GM06990 (cell line): ENCODE data around the gene PLPP3.

Source experiments
- DNase-seq: peaks from one replicate; pipeline ENCODE4 v3.0.0-alpha.2; 2011; ENCODE audit not compliant: insufficient read length; ENCODE audit errors: extremely low read depth
- H3K27me3 ChIP-seq: replicated peaks from 2 replicates; pipeline ENCODE4 v1.6.0; 2011; ENCODE audit warnings: low read length; ENCODE audit not compliant: control insufficient read depth, insufficient read depth
- H3K36me3 ChIP-seq: 2 replicates; pipeline ENCODE4 v1.5.1; 2011; ENCODE audit warnings: low read length; ENCODE audit not compliant: control insufficient read depth, insufficient read depth
- H3K4me3 ChIP-seq: replicated peaks from 2 replicates; pipeline ENCODE4 v1.5.1; 2011; ENCODE audit warnings: low read depth, mild to moderate bottlenecking, control low read depth, low read length
- CTCF ChIP-seq: IDR thresholded peaks from 2 replicates; pipeline ENCODE4 v1.5.1; 2011; ENCODE audit warnings: low read length, control low read depth, mild to moderate bottlenecking, inconsistent platforms; ENCODE audit not compliant: insufficient read depth, poor library complexity, severe bottlenecking

The PLPP3 gene

DNA sequence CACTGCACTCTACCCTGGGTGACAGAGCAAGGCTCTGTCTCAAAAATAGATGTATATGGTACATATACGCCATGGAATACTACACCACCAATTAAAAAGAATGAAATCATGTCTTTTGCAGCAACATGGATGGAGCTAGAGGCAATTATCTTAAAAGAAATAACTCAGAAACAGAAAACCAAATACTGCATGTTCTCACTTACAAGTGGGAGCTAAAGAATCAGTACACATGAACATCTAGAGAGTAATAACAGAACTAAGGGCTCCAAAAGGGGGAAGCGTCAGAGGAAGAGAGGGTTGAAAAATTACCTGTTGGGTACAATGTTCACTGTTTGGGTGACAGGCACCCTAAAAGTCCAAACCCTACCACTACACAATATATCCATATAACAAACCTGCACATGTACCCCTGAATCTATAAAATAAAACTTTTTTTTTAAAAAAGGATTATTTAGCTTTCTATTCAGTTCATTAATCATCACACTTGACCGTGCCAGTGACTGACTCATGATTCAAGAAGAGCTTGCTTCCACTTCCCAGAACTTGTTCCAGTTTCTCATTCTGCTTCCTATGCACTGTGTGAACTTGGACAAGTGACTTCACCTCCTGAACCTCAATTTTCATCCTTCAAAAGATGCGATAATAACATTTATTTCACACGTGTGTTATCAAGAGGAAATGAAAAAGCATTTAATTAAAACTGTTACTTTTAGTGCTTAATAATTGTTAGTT is 109.6 kb downstream of the PLPP3 start:
- Histone ChIP-seq H3K27me3 (0 out of 2 replicates have a peak, but pooled peaks cover 1% of the 10 kb centered on the region), H3K4me3 (no peak overlapping the region), H3K36me3 (no peaks in the 10 kb centered on the region)
- DNase-seq: no peak
- TF ChIP-seq CTCF: no peak

GRCh38 chr1:56468518-56468917 is 110.8 kb downstream of the PLPP3 start:
- TF ChIP-seq CTCF: no peak
- H3K4me3 ChIP-seq: no peak overlapping the region
- DNase-seq: no peak
- peaks cover 1% of the 10 kb centered on the region; the same call in 1 of the 2 replicates for H3K27me3 ChIP-seq
- no peaks in the 10 kb centered on the region for H3K36me3 ChIP-seq

- TF ChIP-seq CTCF: no peak
- peaks cover 1% of the 10 kb centered on the region; the same call in 1 of the 2 replicates for H3K27me3 ChIP-seq
- H3K4me3 ChIP-seq: no peak overlapping the region
- no peaks in the 10 kb centered on the region for H3K36me3 ChIP-seq
- no peak for DNase-seq
Observed at GRCh38 chr1:56466538-56466937, 112.8 kb downstream of the PLPP3 start.

DNA sequence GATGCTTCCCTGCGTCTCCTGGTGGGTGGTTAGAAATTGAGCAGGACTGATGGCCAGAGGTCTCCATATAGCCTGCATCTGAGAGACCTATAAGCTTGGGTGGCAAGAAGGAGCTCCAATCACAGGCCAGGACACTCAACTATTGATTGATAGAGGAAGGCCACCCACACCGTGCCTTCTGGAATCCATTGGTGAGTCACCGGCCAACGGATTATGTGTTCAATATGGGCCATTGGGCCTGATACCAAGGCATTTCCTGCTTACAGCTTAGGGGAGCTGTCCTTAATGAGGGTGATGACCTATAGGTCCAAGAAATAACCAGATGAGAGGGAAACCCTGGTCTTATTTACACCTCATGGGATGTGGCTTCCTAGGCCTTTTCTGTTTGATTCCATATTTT is 115.1 kb downstream of the PLPP3 start:
- TF ChIP-seq CTCF: no peak

GRCh38 chr1:56463376-56463775 is 116.0 kb downstream of the PLPP3 start:
- DNase-seq: no peak
- Histone ChIP-seq H3K36me3 (no peaks in the 10 kb centered on the region), H3K27me3 (no peaks in the 10 kb centered on the region; the same call in 1 of the 2 replicates), H3K4me3 (no peak overlapping the region)
- TF ChIP-seq CTCF: no peak

More for the DNA sequence above, 115.1 kb downstream of the PLPP3 start:
- Histone ChIP-seq H3K4me3 (no peak overlapping the region), H3K27me3 (peaks cover 1% of the 10 kb centered on the region; the same call in 1 of the 2 replicates), H3K36me3 (no peaks in the 10 kb centered on the region)
- no peak for DNase-seq
